C4-2B (cell line): Measurements from ENCODE around the gene PLEKHS1.
A peak's percentile ranks its signal among the peaks of the same experiment; 100 is the strongest.
"Not testable (repeated sequence)": the region's sequence is repeated elsewhere in the genome, so short reads cannot be mapped to it uniquely, and the experiment has no call there.

Experiments
- H3K27ac ChIP-seq: fragments of 450-650 bp; 2 replicates; pipeline ENCODE4 v1.5.1; 2017
- ZFX ChIP-seq: fragments of 450-650 bp; IDR thresholded peaks from 2 replicates; pipeline ENCODE4 v1.6.1; 2017
- TF ChIP-seq, protein P1 (sequence below): fragments of 450-650 bp; conservative IDR thresholded peaks from 2 replicates; pipeline ENCODE4 v1.5.1; 2017; ENCODE audit warnings: mild to moderate bottlenecking

Gene PLEKHS1

GRCh38 chr10:113801569-113801968, 50.1 kb downstream of the PLEKHS1 start:
- no peak overlapping the region for H3K27ac ChIP-seq
- TF ChIP-seq ZFX = no peak

DNA sequence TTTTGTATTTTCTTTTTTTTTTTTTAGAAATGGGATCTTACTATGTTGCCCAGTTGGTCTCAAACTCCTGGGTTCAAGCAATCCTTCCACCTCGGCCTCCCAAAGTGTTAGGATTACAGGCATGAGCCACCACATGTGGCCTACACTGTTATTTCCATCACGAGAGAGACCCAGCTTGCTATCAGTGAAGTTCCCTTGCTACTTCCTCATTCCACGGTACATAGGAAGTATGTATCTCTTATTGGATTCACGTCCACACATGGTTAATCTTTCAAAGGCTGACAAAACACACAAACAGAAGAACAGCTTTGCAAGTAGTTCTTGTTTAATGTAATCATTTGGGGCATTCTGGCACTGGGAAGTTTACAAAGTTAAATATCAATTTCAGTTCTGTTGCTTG, 51.5 kb downstream of the PLEKHS1 start:
- H3K27ac ChIP-seq = no peak overlapping the region
- no peak for TF ChIP-seq ZFX
- TF ChIP-seq, protein P1, sequence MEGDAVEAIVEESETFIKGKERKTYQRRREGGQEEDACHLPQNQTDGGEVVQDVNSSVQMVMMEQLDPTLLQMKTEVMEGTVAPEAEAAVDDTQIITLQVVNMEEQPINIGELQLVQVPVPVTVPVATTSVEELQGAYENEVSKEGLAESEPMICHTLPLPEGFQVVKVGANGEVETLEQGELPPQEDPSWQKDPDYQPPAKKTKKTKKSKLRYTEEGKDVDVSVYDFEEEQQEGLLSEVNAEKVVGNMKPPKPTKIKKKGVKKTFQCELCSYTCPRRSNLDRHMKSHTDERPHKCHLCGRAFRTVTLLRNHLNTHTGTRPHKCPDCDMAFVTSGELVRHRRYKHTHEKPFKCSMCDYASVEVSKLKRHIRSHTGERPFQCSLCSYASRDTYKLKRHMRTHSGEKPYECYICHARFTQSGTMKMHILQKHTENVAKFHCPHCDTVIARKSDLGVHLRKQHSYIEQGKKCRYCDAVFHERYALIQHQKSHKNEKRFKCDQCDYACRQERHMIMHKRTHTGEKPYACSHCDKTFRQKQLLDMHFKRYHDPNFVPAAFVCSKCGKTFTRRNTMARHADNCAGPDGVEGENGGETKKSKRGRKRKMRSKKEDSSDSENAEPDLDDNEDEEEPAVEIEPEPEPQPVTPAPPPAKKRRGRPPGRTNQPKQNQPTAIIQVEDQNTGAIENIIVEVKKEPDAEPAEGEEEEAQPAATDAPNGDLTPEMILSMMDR = no peak

- TF ChIP-seq, protein P1 = no peak
- no peak for TF ChIP-seq ZFX
- H3K27ac ChIP-seq = no peak overlapping the region
Measured at GRCh38 chr10:113806503-113806902, 55.0 kb downstream of the PLEKHS1 start.

GRCh38 chr10:113808168-113808567, 56.7 kb downstream of the PLEKHS1 start:
- TF ChIP-seq ZFX = no peak
- TF ChIP-seq, protein P1 = no peak
- H3K27ac ChIP-seq = no peak overlapping the region

DNA sequence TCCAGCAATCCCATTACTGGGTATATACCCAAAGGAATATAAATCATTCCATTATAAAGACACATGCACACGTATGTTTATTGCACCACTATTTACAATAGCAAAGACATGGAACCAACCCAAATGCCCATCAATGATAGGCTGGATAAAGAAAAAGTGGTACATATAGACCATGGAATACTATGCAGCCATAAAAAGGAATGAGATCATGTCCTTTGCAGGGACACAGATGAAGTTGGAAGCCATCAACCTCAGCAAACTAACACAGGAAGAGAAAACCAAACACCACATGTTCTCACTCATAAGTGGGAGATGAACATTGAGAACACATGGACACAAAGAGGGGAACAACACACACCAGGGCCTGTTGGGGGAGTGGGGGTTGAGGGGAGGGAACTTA, 63.2 kb downstream of the PLEKHS1 start:
- not testable (repeated sequence) for H3K27ac ChIP-seq

- TF ChIP-seq ZFX = no peak
- TF ChIP-seq, protein P1 = no peak
- H3K27ac ChIP-seq = no peak overlapping the region
Measured at GRCh38 chr10:113819989-113820388, 68.5 kb downstream of the PLEKHS1 start.

- H3K27ac ChIP-seq = no peak overlapping the region
- TF ChIP-seq ZFX = no peak
- TF ChIP-seq, protein P1 = peak; percentile 3; the same call in 1 of the 2 replicates
Measured at GRCh38 chr10:113820507-113820906, 69.0 kb downstream of the PLEKHS1 start.

- H3K27ac ChIP-seq = not testable (repeated sequence)
Measured at GRCh38 chr10:113821306-113821705, 69.8 kb downstream of the PLEKHS1 start.

GRCh38 chr10:113822174-113822573, 70.7 kb downstream of the PLEKHS1 start:
- no peak overlapping the region for H3K27ac ChIP-seq
- TF ChIP-seq ZFX = no peak
- TF ChIP-seq, protein P1 = no peak
